HG03432 (cell line): ENCODE measurements around the gene GCC2.
A peak's percentile ranks its signal among the peaks of the same experiment; 100 is the strongest.
"Not testable (repeated sequence)": the region's sequence is repeated elsewhere in the genome, so short reads cannot be mapped to it uniquely, and the experiment has no call there.

Source experiments
- ATAC-seq: cut with Tn5 transposase; IDR thresholded peaks from one replicate; pipeline ENCODE4 v1.9.1; 2021; ENCODE audit warnings: mild to moderate bottlenecking, moderate library complexity; ENCODE audit not compliant: unreplicated experiment

The GCC2 gene

GRCh38 chr2:108507620-108508019 is 58.6 kb downstream of the GCC2 start:
- not testable (repeated sequence) for ATAC-seq

GRCh38 chr2:108512431-108512830 is 63.4 kb downstream of the GCC2 start:
- ATAC-seq: not testable (repeated sequence)

GRCh38 chr2:108514478-108514877 is 65.5 kb downstream of the GCC2 start:
- not testable (repeated sequence) for ATAC-seq

- ATAC-seq: not testable (repeated sequence)
Observed at GRCh38 chr2:108524688-108525087, 75.7 kb downstream of the GCC2 start.

GRCh38 chr2:108525258-108525657 is 76.3 kb downstream of the GCC2 start:
- not testable (repeated sequence) for ATAC-seq

GRCh38 chr2:108531674-108532055 is 82.7 kb downstream of the GCC2 start:
- no peak for ATAC-seq

GRCh38 chr2:108533832-108534583 is 85.0 kb downstream of the GCC2 start, which contains the start of gene LIMS1:
Gene LIMS1 (plus strand): TSS chr2:108534470. CDS start chr2:108534563, 93 bp downstream.
- peak; percentile 88 for ATAC-seq

GRCh38 chr2:108534584-108535356 is 85.8 kb downstream of the GCC2 start:
- ATAC-seq: peak; percentile 41

- ATAC-seq: no peak
Observed at GRCh38 chr2:108535357-108535631, 86.3 kb downstream of the GCC2 start.

- ATAC-seq: no peak
Observed at GRCh38 chr2:108536133-108536780, 87.3 kb downstream of the GCC2 start.

GRCh38 chr2:108536911-108537310 is 87.9 kb downstream of the GCC2 start:
- no peak for ATAC-seq

GRCh38 chr2:108538000-108538625 is 89.1 kb downstream of the GCC2 start:
- ATAC-seq: no peak

- no peak for ATAC-seq
Observed at GRCh38 chr2:108541451-108541850, 92.4 kb downstream of the GCC2 start.

GRCh38 chr2:108542071-108542470 is 93.1 kb downstream of the GCC2 start:
- no peak for ATAC-seq

- no peak for ATAC-seq
Observed at GRCh38 chr2:108547606-108548005, 98.6 kb downstream of the GCC2 start.

GRCh38 chr2:108548208-108549003 is 99.4 kb downstream of the GCC2 start:
- ATAC-seq: no peak

- ATAC-seq: no peak
Observed at GRCh38 chr2:108552566-108552965, 103.6 kb downstream of the GCC2 start.

- no peak for ATAC-seq
Observed at GRCh38 chr2:108553209-108553919, 104.4 kb downstream of the GCC2 start.

- no peak for ATAC-seq
Observed at GRCh38 chr2:108554528-108554927, 105.5 kb downstream of the GCC2 start.

GRCh38 chr2:108555572-108555971 is 106.6 kb downstream of the GCC2 start:
- no peak for ATAC-seq
